Vagina (tissue), 2 donors: ENCODE measurements around the gene C14orf39. TPM values are rescaled to one million over a fixed set of nuclear protein-coding genes. Genes with fewer than 3 reads are reported as not detected.

ENCODE experiments used
- DNase-seq, 2 donors: peaks; one replicate each; pipeline ENCODE4 v3.0.0-alpha.2; 2017; ENCODE audit errors: extremely low spot score in 2 of 2
- H3K27ac ChIP-seq: fragments of 200-600 bp; sonication (generic); one replicate; pipeline ENCODE4 v1.5.1; 2019
- H3K27me3 ChIP-seq: fragments of 200-600 bp; sonication (generic); one replicate; pipeline ENCODE4 v1.5.1; 2019
- H3K36me3 ChIP-seq, 2 donors: fragments of 200-600 bp; sonication (generic); one replicate each; pipeline ENCODE4 v1.5.1; 2017 to 2019
- H3K4me1 ChIP-seq: fragments of 200-600 bp; sonication (generic); one replicate; pipeline ENCODE4 v1.5.1; 2019
- H3K4me3 ChIP-seq, 2 donors: fragments of 200-600 bp; sonication (generic); 1 replicate in 1 of 2; 2 replicates in 1 of 2; pipeline ENCODE4 v1.5.1; 2016 to 2019
- H3K9me3 ChIP-seq: fragments of 200-600 bp; sonication (generic); one replicate; pipeline ENCODE4 v1.5.1; 2019
- POLR2A ChIP-seq, 2 donors: fragments of 450-650 bp; IDR thresholded peaks; one replicate each; pipeline ENCODE4 v1.6.1; 2017; ENCODE audit warnings: antibody characterized with exemption in 2 of 2, mild to moderate bottlenecking in 2 of 2, moderate library complexity in 2 of 2
- POLR2AphosphoS5 ChIP-seq, 2 donors: sonication (generic); formaldehyde crosslinking; IDR thresholded peaks; one replicate each; pipeline ENCODE4 v1.9.0; 2017; ENCODE audit warnings: antibody characterized with exemption in 2 of 2, mild to moderate bottlenecking in 2 of 2, low read depth in 1 of 2; ENCODE audit not compliant: insufficient read depth in 1 of 2
- intact Hi-C: fragments of 100-400 bp; cut with DNase I; formaldehyde crosslinking; loops from one replicate; pipeline ENCODE4 v1.15.1; 2023
- total RNA-seq: library from RNA; depleted of rRNA; stranded (reverse); fragments of >200 nt; gene quantifications from one replicate; pipeline ENCODE4 v1.2.3, GENCODE V29; 2016
- TF ChIP-seq, protein P1 (sequence below), 3 experiments: fragments of 450-650 bp in 2 of 3; fragments of 200-600 bp in 1 of 3; sonication (generic) in 1 of 3; IDR thresholded peaks; one replicate each; pipeline ENCODE4 v1.5.1; 2017 to 2019; ENCODE audit warnings: antibody characterized with exemption in 3 of 3, mild to moderate bottlenecking in 2 of 3, moderate library complexity in 2 of 3

C14orf39 gene
- total RNA-seq, 1 donor from 2014 or later = not detected

DNA sequence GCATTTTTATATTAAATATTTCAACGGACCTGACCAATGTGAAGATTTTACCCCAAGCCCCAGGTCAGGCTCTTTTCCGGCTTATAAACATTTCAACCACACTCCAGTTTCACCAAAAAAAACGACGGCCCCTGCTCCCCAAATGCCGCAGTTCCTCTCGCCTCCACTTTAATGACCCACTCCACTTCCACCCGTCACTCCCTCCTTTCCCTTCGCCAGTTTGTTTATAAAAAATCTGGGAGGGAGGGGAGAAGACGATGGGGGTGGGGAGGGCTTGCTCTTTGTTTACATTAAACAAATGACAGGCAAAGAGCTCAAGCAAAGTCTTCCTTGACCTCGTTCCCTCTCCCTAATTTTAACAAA lies 28.5 kb upstream of the C14orf39 start:
- Histone ChIP-seq H3K27ac (no peak overlapping the region), H3K4me3 (peak overlapping the region; percentile 30 to 38), H3K27me3 (peaks cover 10% of the 10 kb centered on the region), H3K9me3 (no peaks in the 10 kb centered on the region), H3K4me1 (peaks cover 34% of the 10 kb centered on the region), H3K36me3 (no peaks in the 10 kb centered on the region)
- no peak for DNase-seq
- TF ChIP-seq, protein P1, sequence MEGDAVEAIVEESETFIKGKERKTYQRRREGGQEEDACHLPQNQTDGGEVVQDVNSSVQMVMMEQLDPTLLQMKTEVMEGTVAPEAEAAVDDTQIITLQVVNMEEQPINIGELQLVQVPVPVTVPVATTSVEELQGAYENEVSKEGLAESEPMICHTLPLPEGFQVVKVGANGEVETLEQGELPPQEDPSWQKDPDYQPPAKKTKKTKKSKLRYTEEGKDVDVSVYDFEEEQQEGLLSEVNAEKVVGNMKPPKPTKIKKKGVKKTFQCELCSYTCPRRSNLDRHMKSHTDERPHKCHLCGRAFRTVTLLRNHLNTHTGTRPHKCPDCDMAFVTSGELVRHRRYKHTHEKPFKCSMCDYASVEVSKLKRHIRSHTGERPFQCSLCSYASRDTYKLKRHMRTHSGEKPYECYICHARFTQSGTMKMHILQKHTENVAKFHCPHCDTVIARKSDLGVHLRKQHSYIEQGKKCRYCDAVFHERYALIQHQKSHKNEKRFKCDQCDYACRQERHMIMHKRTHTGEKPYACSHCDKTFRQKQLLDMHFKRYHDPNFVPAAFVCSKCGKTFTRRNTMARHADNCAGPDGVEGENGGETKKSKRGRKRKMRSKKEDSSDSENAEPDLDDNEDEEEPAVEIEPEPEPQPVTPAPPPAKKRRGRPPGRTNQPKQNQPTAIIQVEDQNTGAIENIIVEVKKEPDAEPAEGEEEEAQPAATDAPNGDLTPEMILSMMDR (IDR thresholded peaks at IDR 0.05) = no peak
- no peak for TF ChIP-seq POLR2AphosphoS5 (IDR thresholded peaks at IDR 0.05; ENCODE audit: insufficient read depth in 1 of 2, low read depth in 1 of 2)
- TF ChIP-seq POLR2A (IDR thresholded peaks at IDR 0.05) = no peak
- intact Hi-C loops = no loop called here

DNA sequence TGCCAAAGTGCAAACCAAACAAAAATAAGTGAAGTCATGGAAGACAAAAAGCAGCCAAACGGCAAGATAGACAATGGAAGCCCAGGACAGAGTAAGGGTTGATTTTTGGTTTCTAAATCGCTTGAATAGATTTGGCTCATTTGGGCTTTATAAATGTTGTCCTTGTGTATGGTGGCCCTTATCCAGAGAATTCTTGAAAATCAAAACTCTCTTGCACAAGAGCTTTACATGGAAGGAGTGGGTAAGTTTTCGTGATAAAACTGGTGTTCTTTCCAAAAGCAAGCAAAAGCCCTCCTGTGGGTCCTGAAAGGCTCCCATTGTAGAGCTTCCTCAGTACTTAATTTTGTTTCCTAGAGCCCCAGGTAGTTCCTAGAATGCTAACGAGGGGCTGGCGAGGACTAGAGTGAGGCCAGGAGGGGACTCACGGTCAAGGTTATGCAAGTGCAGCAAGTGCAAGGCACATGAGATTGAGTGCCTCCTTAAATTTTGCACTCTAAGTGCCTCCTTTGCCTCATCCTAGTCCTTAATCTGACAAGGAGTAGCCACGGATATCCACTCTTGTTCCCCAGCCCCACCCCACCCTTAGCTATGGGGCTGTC lies 27.2 kb upstream of the C14orf39 start:
- no peak overlapping the region for H3K27ac ChIP-seq
- TF ChIP-seq POLR2AphosphoS5 (IDR thresholded peaks at IDR 0.05; ENCODE audit: insufficient read depth in 1 of 2, low read depth in 1 of 2) = no peak
- no peak for TF ChIP-seq POLR2A (IDR thresholded peaks at IDR 0.05)
- TF ChIP-seq, protein P1 (IDR thresholded peaks at IDR 0.05) = no peak
- intact Hi-C loops = no loop called here
- H3K27me3 ChIP-seq = peaks cover 16% of the 10 kb centered on the region
- no peaks in the 10 kb centered on the region for H3K36me3 ChIP-seq
- H3K9me3 ChIP-seq = no peaks in the 10 kb centered on the region
- no peak for DNase-seq
- peaks cover 40% of the 10 kb centered on the region for H3K4me1 ChIP-seq
- H3K4me3 ChIP-seq = no peak overlapping the region

DNA sequence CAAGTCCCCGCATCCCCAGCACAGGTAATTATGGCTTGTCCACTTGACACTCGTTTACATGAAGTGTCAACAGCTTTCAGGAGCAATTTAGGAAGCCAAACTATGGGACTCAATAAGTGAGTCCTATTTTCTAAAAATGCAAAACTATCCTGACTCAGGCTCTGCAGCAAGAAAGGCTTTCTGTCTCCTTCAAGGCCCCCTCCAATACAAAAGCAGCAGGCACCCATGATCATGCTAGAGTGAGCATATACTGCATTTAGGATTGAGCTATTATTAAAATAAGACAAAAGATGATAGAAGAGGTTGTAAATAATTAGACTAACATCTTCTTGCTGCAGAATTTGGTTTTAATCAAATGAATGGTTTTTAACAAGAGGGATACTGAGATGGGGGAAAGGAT lies 26.3 kb upstream of the C14orf39 start:
- Histone ChIP-seq H3K36me3 (no peaks in the 10 kb centered on the region), H3K4me3 (no peak overlapping the region), H3K27me3 (peaks cover 16% of the 10 kb centered on the region), H3K9me3 (no peaks in the 10 kb centered on the region), H3K27ac (no peak overlapping the region), H3K4me1 (peaks cover 40% of the 10 kb centered on the region)
- intact Hi-C loops = no loop called here
- no peak for TF ChIP-seq POLR2A (IDR thresholded peaks at IDR 0.05)
- TF ChIP-seq, protein P1 (IDR thresholded peaks at IDR 0.05) = no peak
- TF ChIP-seq POLR2AphosphoS5 (IDR thresholded peaks at IDR 0.05; ENCODE audit: insufficient read depth in 1 of 2, low read depth in 1 of 2) = no peak
- DNase-seq = no peak

DNA sequence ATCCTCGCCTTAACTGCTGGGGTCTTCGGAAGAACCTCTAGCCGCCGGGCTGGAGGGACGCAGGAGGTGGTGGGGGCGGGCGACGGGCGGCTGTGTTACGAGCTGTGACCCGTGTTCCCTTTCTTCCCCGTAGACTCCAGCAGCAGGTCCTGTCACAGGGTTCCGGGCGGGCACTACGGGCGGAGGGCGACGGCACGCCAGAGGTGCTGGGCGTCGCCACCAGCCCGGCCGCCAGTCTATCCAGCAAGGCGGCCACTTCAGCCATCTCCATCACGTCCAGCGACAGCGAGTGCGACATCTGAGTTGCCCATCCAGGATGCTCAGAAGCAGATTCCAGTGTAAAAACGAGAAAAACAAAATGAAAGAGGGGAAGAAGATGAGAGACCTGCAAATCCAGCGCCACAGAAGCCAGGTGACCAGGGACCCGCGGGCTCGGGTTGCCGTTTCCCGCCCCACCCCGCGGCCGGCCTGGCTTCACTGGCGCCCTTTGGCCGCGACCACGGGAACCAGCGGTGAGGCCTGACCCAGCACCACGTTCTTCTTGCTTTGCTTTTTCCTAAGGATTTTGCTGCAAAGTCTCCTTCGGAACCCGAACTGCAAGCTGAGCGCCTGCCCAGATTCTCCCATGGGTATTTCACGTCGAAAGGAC lies 25.2 kb upstream of the C14orf39 start:
- Histone ChIP-seq H3K4me3 (no peak overlapping the region), H3K4me1 (peaks cover 40% of the 10 kb centered on the region)

More for the DNA sequence above, 25.2 kb upstream of the C14orf39 start:
- DNase-seq = no peak
- H3K27ac ChIP-seq = no peak overlapping the region
- intact Hi-C loops = no loop called here
- H3K9me3 ChIP-seq = no peaks in the 10 kb centered on the region
- H3K27me3 ChIP-seq = peaks cover 16% of the 10 kb centered on the region
- TF ChIP-seq, protein P1 (IDR thresholded peaks at IDR 0.05) = no peak
- TF ChIP-seq POLR2A (IDR thresholded peaks at IDR 0.05) (no peak), POLR2AphosphoS5 (IDR thresholded peaks at IDR 0.05; ENCODE audit: insufficient read depth in 1 of 2, low read depth in 1 of 2) (no peak)
- H3K36me3 ChIP-seq = no peaks in the 10 kb centered on the region
